HepG2 (cell line): Measurements from ENCODE around the gene GUCA2B. TPM values are rescaled to one million over a fixed set of nuclear protein-coding genes. Genes with fewer than 3 reads are reported as not detected.

Source experiments
- ATAC-seq: fragments of 200-7000 bp; cut with Tn5 transposase; 3 replicates; pipeline ENCODE4 v1.9.1; 2020; ENCODE audit warnings: mild to moderate bottlenecking, moderate library complexity
- BruUV-seq: library from RNA; stranded (reverse); fragments of 400-500 nt; replicated peaks from 2 replicates; lab custom pipeline; 2021; lab: Mats Ljungman, UMichigan
- CTCF ChIA-PET: fragments of 300-600 bp; formaldehyde crosslinking; extraction: SDS; loops from one replicate; lab custom pipeline; 2021; ENCODE audit warnings: low total read pairs, inconsistent platforms, low intra/inter-chr PET ratio; lab: Yijun Ruan, JAX
- POLR2A ChIA-PET: fragments of 350-600 bp; sonication (Branson Sonifier 250); formaldehyde crosslinking; loops from one replicate; lab custom pipeline; 2020; ENCODE audit warnings: antibody characterized with exemption, inconsistent platforms; lab: Yijun Ruan, JAX
- DNase-seq: peaks from one replicate; pipeline ENCODE4 v3.0.0-alpha.2; 2015; ENCODE audit warnings: low spot score
- FAIRE-seq: peaks from 3 replicates; lab custom pipeline; 2011; peaks lifted over from hg19 to GRCh38; lab: Jason Lieb, UNC
- H2AFZ ChIP-seq: one replicate; pipeline ENCODE4 v1.6.1; 2011; ENCODE audit warnings: low read length, inconsistent platforms
- H3K27ac ChIP-seq: fragments of 300-600 bp; 3 replicates; pipeline ENCODE4 v1.8.0; 2011; ENCODE audit warnings: mixed run types, mild to moderate bottlenecking, mixed read lengths, low read length, inconsistent platforms; ENCODE audit not compliant: insufficient read depth; ENCODE audit errors: extremely low read length
- H3K27me3 ChIP-seq, 2 experiments: fragments of 200-600 bp in 1 of 2; 2 replicates in 1 of 2; 3 replicates in 1 of 2; pipeline versions ENCODE4 v1.6.0 to v1.8.0; 2011; ENCODE audit warnings: low read length in 2 of 2, mild to moderate bottlenecking in 2 of 2, moderate library complexity in 2 of 2, inconsistent platforms in 1 of 2; ENCODE audit not compliant: insufficient read depth in 2 of 2, control insufficient read depth in 1 of 2
- H3K36me3 ChIP-seq, 2 experiments: fragments of 200-600 bp in 1 of 2; replicated peaks in 1 of 2; 2 replicates in 1 of 2; 3 replicates in 1 of 2; pipeline versions ENCODE4 v1.5.1 to v1.8.0; 2011; ENCODE audit warnings: low read length in 2 of 2, inconsistent platforms in 1 of 2; ENCODE audit not compliant: insufficient read depth in 2 of 2, control insufficient read depth in 1 of 2
- H3K4me1 ChIP-seq: 2 replicates; pipeline ENCODE4 v1.5.1; 2012; ENCODE audit warnings: low read length, inconsistent platforms; ENCODE audit not compliant: insufficient read depth
- H3K4me2 ChIP-seq: 2 replicates; pipeline ENCODE4 v1.6.0; 2011; ENCODE audit warnings: low read depth, low read length, inconsistent platforms
- H3K4me3 ChIP-seq, 3 experiments: fragments of 200-600 bp in 1 of 3; sonication (generic), shearing (Covaris generic) in 1 of 3; replicated peaks in 1 of 3; 2 replicates each; pipeline ENCODE4 v1.5.1; 2011 to 2016; ENCODE audit warnings: low read length in 3 of 3, inconsistent platforms in 2 of 3, low read depth in 2 of 3, mild to moderate bottlenecking in 2 of 3, control low read depth in 1 of 3, mixed read lengths in 1 of 3; ENCODE audit not compliant: insufficient read depth in 1 of 3
- H3K79me2 ChIP-seq: one replicate; pipeline ENCODE4 v1.6.1; 2011; ENCODE audit warnings: low read length, inconsistent platforms; ENCODE audit not compliant: insufficient read depth
- H3K9ac ChIP-seq: 2 replicates; pipeline ENCODE4 v1.6.0; 2011; ENCODE audit warnings: mild to moderate bottlenecking, low read depth, low read length, inconsistent platforms; ENCODE audit not compliant: insufficient read depth
- H3K9me3 ChIP-seq: 2 replicates; pipeline ENCODE4 v1.5.1; 2012; ENCODE audit warnings: mild to moderate bottlenecking, low read length
- H4K20me1 ChIP-seq: 2 replicates; pipeline ENCODE4 v1.6.0; 2011; ENCODE audit warnings: inconsistent platforms, mild to moderate bottlenecking, low read length, moderate library complexity; ENCODE audit not compliant: insufficient read depth
- ARID2 ChIP-seq: sonication (generic); formaldehyde crosslinking; IDR thresholded peaks from 2 replicates; pipeline ENCODE4 v1.8.1; 2022; ENCODE audit warnings: mild to moderate bottlenecking, missing genetic modification reagents, borderline replicate concordance
- ZKSCAN8 ChIP-seq: IDR thresholded peaks from 2 replicates; pipeline ENCODE4 v1.6.1; 2016; ENCODE audit warnings: borderline replicate concordance, missing genetic modification reagents, missing compliant biosample characterization
- WGBS: methylation state at CpG from one replicate; pipeline ENCODE4 v1.1.6; 2017; ENCODE audit warnings: low lambda C conversion rate; 5-methylcytosine and 5-hydroxymethylcytosine counted together
- in situ Hi-C: cut with HindIII; loops from 2 replicates; pipeline ENCODE4 v1.10.0; 2017; ENCODE audit warnings: low pct_unique_long_range_greater_than_20kb; ENCODE audit not compliant: extremely low pct_ligation_motif_present
- intact Hi-C: fragments of 100-400 bp; cut with micrococcal nuclease; formaldehyde crosslinking; loops from one replicate; pipeline ENCODE4 v1.10.0; 2022; ENCODE audit not compliant: unreplicated experiment
- polyA plus RNA-seq, 8 experiments: library from polyadenylated mRNA; depleted of rRNA in 3 of 8; stranded (reverse) in 7 of 8; unstranded in 1 of 8; fragments of >200 nt; fragmentation: Illumina TruSeq in 4 of 8; extraction: Trizol in 4 of 8; gene quantifications; 2 replicates each; pipeline versions ENCODE4 v1.2.1 to v1.2.3, GENCODE V29; 2011 to 2016; ENCODE audit warnings: low read depth in 4 of 8, missing spikeins in 1 of 8, mixed read lengths in 1 of 8; ENCODE audit not compliant: insufficient read depth in 1 of 8
- total RNA-seq, 5 experiments: library from RNA; depleted of rRNA; stranded (reverse); fragments of >200 nt; fragmentation: Illumina TruSeq; extraction: Trizol; gene quantifications; 2 replicates each; pipeline ENCODE4 v1.2.3, GENCODE V29; 2016; ENCODE audit warnings: low read depth in 1 of 5
- TF ChIP-seq, protein P1 (sequence below): sonication (generic); formaldehyde crosslinking; IDR thresholded peaks from 2 replicates; pipeline ENCODE4 v1.4.0; 2020; ENCODE audit warnings: missing genetic modification reagents, borderline replicate concordance
- TF ChIP-seq, protein P2 (sequence below): sonication (generic); formaldehyde crosslinking; IDR thresholded peaks from 2 replicates; pipeline ENCODE4 v1.4.0; 2020; ENCODE audit warnings: mild to moderate bottlenecking, missing genetic modification reagents

GUCA2B gene
- total and polyA plus RNA-seq, 2 of the 13 experiments (the other 11 are each of a cell fraction or from before 2014, with no cell fraction given), result not detected

DNA sequence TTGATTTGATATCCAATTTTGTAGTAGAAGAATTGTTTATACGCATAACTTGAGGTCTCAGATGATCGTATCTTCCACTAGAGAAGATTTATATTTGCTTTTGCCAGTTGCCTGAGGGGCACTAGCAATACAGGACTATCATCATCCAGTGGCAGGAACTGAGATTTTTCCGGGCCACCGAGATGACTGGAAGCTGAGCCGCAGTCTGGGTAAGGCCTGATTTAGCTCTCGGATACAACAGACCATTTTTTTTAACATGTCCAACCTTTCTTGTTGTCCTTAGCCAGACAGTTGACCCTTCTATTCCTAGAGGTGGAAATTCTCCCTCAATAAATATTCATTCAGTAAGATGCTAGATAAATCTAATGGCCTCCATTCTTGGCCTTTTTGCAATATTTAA, 25.4 kb upstream of the GUCA2B start:
- WGBS, result 47% methylated on average over 6 of the region's 6 CpGs
- ATAC-seq, result no peak

More for the DNA sequence above, 25.4 kb upstream of the GUCA2B start:
- no TSS peak for BruUV-seq
- CTCF ChIA-PET, result no interaction called here
- DNase-seq, result no peak
- H3K9me3 ChIP-seq, result no peaks in the 10 kb centered on the region
- no peaks in the 10 kb centered on the region for H3K4me1 ChIP-seq
- no peaks in the 10 kb centered on the region for H4K20me1 ChIP-seq
- H3K27me3 ChIP-seq, result peaks cover 2 to 18% of the 10 kb centered on the region in 2 experiments; a peak in 4 of 5 replicates
- TF ChIP-seq ARID2 (CRISPR knock-in tag) (no peak), ZKSCAN8 (CRISPR knock-in tag) (no peak)
- TF ChIP-seq, protein P1, sequence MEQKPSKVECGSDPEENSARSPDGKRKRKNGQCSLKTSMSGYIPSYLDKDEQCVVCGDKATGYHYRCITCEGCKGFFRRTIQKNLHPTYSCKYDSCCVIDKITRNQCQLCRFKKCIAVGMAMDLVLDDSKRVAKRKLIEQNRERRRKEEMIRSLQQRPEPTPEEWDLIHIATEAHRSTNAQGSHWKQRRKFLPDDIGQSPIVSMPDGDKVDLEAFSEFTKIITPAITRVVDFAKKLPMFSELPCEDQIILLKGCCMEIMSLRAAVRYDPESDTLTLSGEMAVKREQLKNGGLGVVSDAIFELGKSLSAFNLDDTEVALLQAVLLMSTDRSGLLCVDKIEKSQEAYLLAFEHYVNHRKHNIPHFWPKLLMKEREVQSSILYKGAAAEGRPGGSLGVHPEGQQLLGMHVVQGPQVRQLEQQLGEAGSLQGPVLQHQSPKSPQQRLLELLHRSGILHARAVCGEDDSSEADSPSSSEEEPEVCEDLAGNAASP (CRISPR knock-in tag), result no peak
- TF ChIP-seq, protein P2, sequence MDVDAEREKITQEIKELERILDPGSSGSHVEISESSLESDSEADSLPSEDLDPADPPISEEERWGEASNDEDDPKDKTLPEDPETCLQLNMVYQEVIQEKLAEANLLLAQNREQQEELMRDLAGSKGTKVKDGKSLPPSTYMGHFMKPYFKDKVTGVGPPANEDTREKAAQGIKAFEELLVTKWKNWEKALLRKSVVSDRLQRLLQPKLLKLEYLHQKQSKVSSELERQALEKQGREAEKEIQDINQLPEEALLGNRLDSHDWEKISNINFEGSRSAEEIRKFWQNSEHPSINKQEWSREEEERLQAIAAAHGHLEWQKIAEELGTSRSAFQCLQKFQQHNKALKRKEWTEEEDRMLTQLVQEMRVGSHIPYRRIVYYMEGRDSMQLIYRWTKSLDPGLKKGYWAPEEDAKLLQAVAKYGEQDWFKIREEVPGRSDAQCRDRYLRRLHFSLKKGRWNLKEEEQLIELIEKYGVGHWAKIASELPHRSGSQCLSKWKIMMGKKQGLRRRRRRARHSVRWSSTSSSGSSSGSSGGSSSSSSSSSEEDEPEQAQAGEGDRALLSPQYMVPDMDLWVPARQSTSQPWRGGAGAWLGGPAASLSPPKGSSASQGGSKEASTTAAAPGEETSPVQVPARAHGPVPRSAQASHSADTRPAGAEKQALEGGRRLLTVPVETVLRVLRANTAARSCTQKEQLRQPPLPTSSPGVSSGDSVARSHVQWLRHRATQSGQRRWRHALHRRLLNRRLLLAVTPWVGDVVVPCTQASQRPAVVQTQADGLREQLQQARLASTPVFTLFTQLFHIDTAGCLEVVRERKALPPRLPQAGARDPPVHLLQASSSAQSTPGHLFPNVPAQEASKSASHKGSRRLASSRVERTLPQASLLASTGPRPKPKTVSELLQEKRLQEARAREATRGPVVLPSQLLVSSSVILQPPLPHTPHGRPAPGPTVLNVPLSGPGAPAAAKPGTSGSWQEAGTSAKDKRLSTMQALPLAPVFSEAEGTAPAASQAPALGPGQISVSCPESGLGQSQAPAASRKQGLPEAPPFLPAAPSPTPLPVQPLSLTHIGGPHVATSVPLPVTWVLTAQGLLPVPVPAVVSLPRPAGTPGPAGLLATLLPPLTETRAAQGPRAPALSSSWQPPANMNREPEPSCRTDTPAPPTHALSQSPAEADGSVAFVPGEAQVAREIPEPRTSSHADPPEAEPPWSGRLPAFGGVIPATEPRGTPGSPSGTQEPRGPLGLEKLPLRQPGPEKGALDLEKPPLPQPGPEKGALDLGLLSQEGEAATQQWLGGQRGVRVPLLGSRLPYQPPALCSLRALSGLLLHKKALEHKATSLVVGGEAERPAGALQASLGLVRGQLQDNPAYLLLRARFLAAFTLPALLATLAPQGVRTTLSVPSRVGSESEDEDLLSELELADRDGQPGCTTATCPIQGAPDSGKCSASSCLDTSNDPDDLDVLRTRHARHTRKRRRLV, result no peak
- H3K9ac ChIP-seq, result no peak overlapping the region
- no peaks in the 10 kb centered on the region for H3K79me2 ChIP-seq
- POLR2A ChIA-PET, result no interaction called here
- no peak overlapping the region for H2AFZ ChIP-seq
- no peak overlapping the region for H3K27ac ChIP-seq
- H3K36me3 ChIP-seq, result no peaks in the 10 kb centered on the region
- no peak overlapping the region for H3K4me2 ChIP-seq
- H3K4me3 ChIP-seq, result no peak overlapping the region
- in situ Hi-C loops, result no loop called here
- intact Hi-C loops, result no loop called here
- FAIRE-seq, result no peak
